Astrocyte (in vitro differentiated cells and primary cell): ENCODE measurements around the gene TNFAIP1. TPM values are rescaled to one million over a fixed set of nuclear protein-coding genes. Genes with fewer than 3 reads are reported as not detected.
A peak's percentile ranks its signal among the peaks of the same experiment; 100 is the strongest.
"Not testable (repeated sequence)": the region's sequence is repeated elsewhere in the genome, so short reads cannot be mapped to it uniquely, and the experiment has no call there.

Experiments used
- DNase-seq: peaks from one replicate; pipeline ENCODE4 v3.0.0-alpha.2; 2010; ENCODE audit warnings: low read depth
- FAIRE-seq: peaks from 2 replicates; lab custom pipeline; 2011; peaks lifted over from hg19 to GRCh38; lab: Jason Lieb, UNC
- H2AFZ ChIP-seq: 2 replicates; pipeline ENCODE4 v1.6.0; 2012; ENCODE audit warnings: low read depth, low read length, inconsistent platforms
- H3K27ac ChIP-seq: 2 replicates; pipeline ENCODE4 v1.5.1; 2011; ENCODE audit warnings: low read depth, low read length, inconsistent platforms
- H3K27me3 ChIP-seq: 2 replicates; pipeline ENCODE4 v1.6.0; 2011; ENCODE audit warnings: low read length, inconsistent platforms; ENCODE audit not compliant: insufficient read depth
- H3K36me3 ChIP-seq: 2 replicates; pipeline ENCODE4 v1.5.1; 2011; ENCODE audit warnings: low read length, inconsistent platforms; ENCODE audit not compliant: insufficient read depth
- H3K4me1 ChIP-seq: 2 replicates; pipeline ENCODE4 v1.5.1; 2011; ENCODE audit warnings: low read length, inconsistent platforms; ENCODE audit not compliant: insufficient read depth
- H3K4me2 ChIP-seq: 2 replicates; pipeline ENCODE4 v1.6.0; 2012; ENCODE audit warnings: low read length, inconsistent platforms
- H3K4me3 ChIP-seq: 2 replicates; pipeline ENCODE4 v1.5.1; 2011; ENCODE audit warnings: low read depth, mild to moderate bottlenecking, low read length, inconsistent platforms; ENCODE audit not compliant: insufficient read depth
- H3K79me2 ChIP-seq: 2 replicates; pipeline ENCODE4 v1.6.0; 2012; ENCODE audit warnings: mild to moderate bottlenecking, low read length, inconsistent platforms; ENCODE audit not compliant: insufficient read depth
- H3K9ac ChIP-seq: 2 replicates; pipeline ENCODE4 v1.6.0; 2012; ENCODE audit warnings: mild to moderate bottlenecking, low read length, inconsistent platforms
- H3K9me3 ChIP-seq: 2 replicates; pipeline ENCODE4 v1.5.1; 2012; ENCODE audit warnings: low read depth, mild to moderate bottlenecking, low read length, inconsistent platforms; ENCODE audit not compliant: insufficient read depth
- H4K20me1 ChIP-seq: 2 replicates; pipeline ENCODE4 v1.6.0; 2012; ENCODE audit warnings: low read length, inconsistent platforms; ENCODE audit not compliant: insufficient read depth
- H3K27ac Mint-ChIP-seq: one replicate; pipeline ENCODE4 v1.8.0; 2021; ENCODE audit warnings: mild to moderate bottlenecking, mixed read lengths; ENCODE audit not compliant: unreplicated experiment
- H3K27me3 Mint-ChIP-seq: one replicate; pipeline ENCODE4 v1.8.0; 2021; ENCODE audit warnings: low read depth, mixed read lengths; ENCODE audit not compliant: unreplicated experiment
- H3K36me3 Mint-ChIP-seq: one replicate; pipeline ENCODE4 v1.8.0; 2021; ENCODE audit warnings: low read depth, mixed read lengths; ENCODE audit not compliant: unreplicated experiment
- H3K4me1 Mint-ChIP-seq: one replicate; pipeline ENCODE4 v1.8.0; 2021; ENCODE audit warnings: low read depth, mixed read lengths; ENCODE audit not compliant: unreplicated experiment
- H3K4me3 Mint-ChIP-seq: one replicate; pipeline ENCODE4 v1.8.0; 2021; ENCODE audit warnings: mild to moderate bottlenecking, moderate library complexity, mixed read lengths; ENCODE audit not compliant: unreplicated experiment
- H3K9me3 Mint-ChIP-seq: one replicate; pipeline ENCODE4 v1.8.0; 2021; ENCODE audit warnings: mild to moderate bottlenecking, mixed read lengths; ENCODE audit not compliant: unreplicated experiment
- CTCF ChIP-seq: IDR thresholded peaks from 2 replicates; pipeline ENCODE4 v1.5.1; 2011; ENCODE audit warnings: low read depth, mild to moderate bottlenecking, inconsistent platforms, low read length, moderate library complexity; ENCODE audit not compliant: insufficient read depth
- EZH2 ChIP-seq: IDR thresholded peaks from 2 replicates; pipeline ENCODE4 v1.6.1; 2012; ENCODE audit warnings: mild to moderate bottlenecking, low read length, inconsistent platforms; ENCODE audit not compliant: insufficient read depth
- total RNA-seq: library from RNA; stranded (reverse); gene quantifications from 2 replicates; pipeline ENCODE4 v1.2.1, GENCODE V29; 2021

Gene TNFAIP1
- total RNA-seq, 1 donor from 2014 or later = 100 TPM

DNA sequence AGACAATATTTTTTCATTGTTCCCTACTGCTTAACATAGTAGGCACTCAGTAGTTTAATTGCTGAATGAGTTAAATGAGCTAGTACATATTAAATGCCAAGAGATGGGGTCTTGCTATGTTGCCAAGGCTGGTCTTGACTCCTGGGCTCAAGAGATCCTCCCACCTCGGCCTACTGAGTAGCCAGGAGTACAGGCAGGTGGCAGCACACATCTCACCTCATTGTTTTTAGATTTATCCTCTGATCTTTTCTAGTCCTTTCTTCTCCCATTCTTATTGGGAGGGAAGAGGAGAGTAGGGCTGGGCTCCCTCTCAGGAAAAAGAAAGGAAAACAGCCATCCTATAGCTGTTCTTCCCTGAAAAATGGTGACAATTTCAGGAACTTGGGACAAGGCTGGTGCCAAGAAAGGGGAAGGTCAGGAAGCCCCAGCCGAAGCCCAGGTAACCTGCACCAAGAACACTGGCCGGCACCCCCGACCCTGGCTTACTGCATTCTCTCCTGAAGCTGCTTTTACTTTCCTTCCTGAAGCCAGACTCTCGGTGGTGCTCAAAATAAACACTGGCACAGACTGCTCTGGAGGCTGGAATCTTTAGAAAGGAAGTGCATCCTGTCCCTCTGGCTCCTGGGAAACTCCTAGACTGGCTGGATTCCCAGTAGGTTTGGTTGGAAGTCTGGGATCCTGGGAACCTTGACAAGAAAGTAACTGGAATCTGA lies 2.7 kb downstream of the TNFAIP1 start:
- H3K27ac Mint-ChIP-seq = peak overlapping the region; percentile 91

DNA sequence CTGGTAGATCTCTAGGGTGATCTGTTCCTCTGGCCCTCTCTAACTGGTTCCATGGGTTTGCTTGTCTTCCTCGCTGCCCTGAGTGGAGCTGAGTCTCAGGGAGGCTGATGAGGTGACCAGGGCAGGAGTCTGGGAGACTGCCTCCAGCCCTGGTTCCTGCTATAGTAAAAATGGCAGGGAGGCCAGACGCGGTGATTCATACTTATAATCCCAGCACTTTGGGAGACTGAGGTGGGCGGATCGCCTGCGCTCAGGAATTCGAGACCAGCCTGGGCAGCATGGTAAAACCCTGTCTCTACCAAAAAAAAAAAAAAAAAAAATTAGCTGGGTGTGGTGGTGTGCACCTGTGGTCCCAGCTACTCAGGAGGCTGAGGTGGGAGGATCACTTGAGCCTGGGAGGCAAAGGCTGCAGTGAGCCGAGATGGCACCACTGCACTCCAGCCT lies 3.2 kb downstream of the TNFAIP1 start:
- Histone ChIP-seq H3K79me2 (peaks cover 86% of the 10 kb centered on the region), H3K36me3 (peaks cover 31% of the 10 kb centered on the region), H3K4me1 (peaks cover 33% of the 10 kb centered on the region), H3K27ac (peak overlapping the region; percentile 99), H3K4me2 (peak overlapping the region; percentile 87), H3K4me3 (peak overlapping the region; percentile 21), H3K9ac (peak overlapping the region; percentile 99), H4K20me1 (peaks cover 68% of the 10 kb centered on the region)
- H3K4me3 Mint-ChIP-seq, H3K9me3 Mint-ChIP-seq, DNase-seq, H3K9me3 ChIP-seq, H3K27me3 ChIP-seq, H3K27me3 Mint-ChIP-seq, FAIRE-seq, H3K36me3 Mint-ChIP-seq, H2AFZ ChIP-seq: not testable (repeated sequence)
- Mint-ChIP-seq H3K27ac (peak overlapping the region; percentile 91), H3K4me1 (peaks cover 26% of the 10 kb centered on the region)

More for the DNA sequence above, 2.7 kb downstream of the TNFAIP1 start:
- no peak for FAIRE-seq
- H3K27me3 Mint-ChIP-seq = no peaks in the 10 kb centered on the region
- Histone ChIP-seq H3K27me3 (no peaks in the 10 kb centered on the region), H3K4me3 (peak overlapping the region; percentile 21), H3K4me1 (peaks cover 37% of the 10 kb centered on the region), H3K36me3 (peaks cover 28% of the 10 kb centered on the region), H2AFZ (no peak overlapping the region), H3K9ac (peak overlapping the region; percentile 99), H3K79me2 (peaks cover 90% of the 10 kb centered on the region), H3K9me3 (no peaks in the 10 kb centered on the region), H4K20me1 (peaks cover 74% of the 10 kb centered on the region), H3K4me2 (peak overlapping the region; percentile 87), H3K27ac (peak overlapping the region; percentile 99)
- DNase-seq = peak; percentile 85
- peaks cover 8% of the 10 kb centered on the region for H3K36me3 Mint-ChIP-seq
- no peaks in the 10 kb centered on the region for H3K9me3 Mint-ChIP-seq
- peaks cover 28% of the 10 kb centered on the region for H3K4me1 Mint-ChIP-seq
- peak overlapping the region; percentile 72 for H3K4me3 Mint-ChIP-seq
- TF ChIP-seq EZH2 (no peak), CTCF (no peak)

DNA sequence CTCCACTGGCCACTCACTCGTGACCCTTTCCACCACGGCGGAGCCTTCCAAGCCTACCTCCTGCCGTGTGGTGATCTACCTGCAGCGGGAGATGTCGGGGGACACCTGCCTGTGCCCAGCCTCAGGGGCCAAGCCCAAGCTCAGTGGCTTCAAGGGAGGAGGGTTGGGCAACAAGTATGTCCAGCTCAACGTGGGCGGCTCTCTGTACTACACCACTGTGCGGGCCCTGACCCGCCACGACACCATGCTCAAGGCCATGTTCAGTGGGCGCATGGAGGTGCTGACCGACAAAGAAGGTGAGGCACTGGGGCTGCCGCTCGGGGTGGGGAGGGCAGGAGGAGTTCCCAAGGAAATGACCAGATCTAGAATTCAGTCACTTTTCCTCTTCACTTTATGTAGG lies 3.9 kb downstream of the TNFAIP1 start:
- peaks cover 81% of the 10 kb centered on the region for H3K79me2 ChIP-seq
- peaks cover 34% of the 10 kb centered on the region for H3K36me3 ChIP-seq

More for the DNA sequence above, 3.9 kb downstream of the TNFAIP1 start:
- Histone ChIP-seq H3K9ac (no peak overlapping the region), H3K4me2 (no peak overlapping the region), H3K27ac (peak overlapping the region; percentile 34), H4K20me1 (peaks cover 64% of the 10 kb centered on the region), H3K9me3 (no peaks in the 10 kb centered on the region), H3K4me3 (no peak overlapping the region), H3K27me3 (no peaks in the 10 kb centered on the region), H3K4me1 (peaks cover 27% of the 10 kb centered on the region), H2AFZ (no peak overlapping the region)
- no peak overlapping the region for H3K27ac Mint-ChIP-seq
- H3K4me3 Mint-ChIP-seq = peak overlapping the region; percentile 65
- no peak for TF ChIP-seq EZH2
- no peak for TF ChIP-seq CTCF
- FAIRE-seq (no peak), DNase-seq (no peak)
- no peaks in the 10 kb centered on the region for H3K9me3 Mint-ChIP-seq
- H3K4me1 Mint-ChIP-seq = peaks cover 23% of the 10 kb centered on the region
- H3K27me3 Mint-ChIP-seq = no peaks in the 10 kb centered on the region
- H3K36me3 Mint-ChIP-seq = peaks cover 14% of the 10 kb centered on the region
